H1 (cell line): Measurements from ENCODE around the gene PLXNA4. TPM values are rescaled to one million over a fixed set of nuclear protein-coding genes. Genes with fewer than 3 reads are reported as not detected.

Experiments
- CEBPB ChIP-seq: IDR thresholded peaks from 2 replicates; pipeline ENCODE4 v1.6.1; 2012; ENCODE audit warnings: low read depth, low read length
- CREB1 ChIP-seq: IDR thresholded peaks from 2 replicates; pipeline ENCODE4 v1.6.1; 2012; ENCODE audit warnings: inconsistent platforms
- JUND ChIP-seq: IDR thresholded peaks from 2 replicates; pipeline ENCODE4 v1.6.1; 2011; ENCODE audit warnings: mild to moderate bottlenecking, improper control_type of control experiment, low read length
- SUZ12 ChIP-seq: fragments of 200-600 bp; sonication (generic); IDR thresholded peaks from 2 replicates; pipeline ENCODE4 v1.6.1; 2012; ENCODE audit warnings: mild to moderate bottlenecking, inconsistent platforms, low read length, moderate library complexity, mixed read lengths
- YY1 ChIP-seq: IDR thresholded peaks from 2 replicates; pipeline ENCODE4 v1.6.1; 2011; ENCODE audit warnings: low read depth, mild to moderate bottlenecking, low read length
- ZNF274 ChIP-seq: IDR thresholded peaks from 2 replicates; pipeline ENCODE4 v1.7.0; 2012; ENCODE audit warnings: low read length, borderline replicate concordance; ENCODE audit errors: extremely low read depth
- polyA plus RNA-seq, 7 experiments: library from polyadenylated mRNA; depleted of rRNA in 3 of 7; stranded (reverse) in 5 of 7; unstranded in 2 of 7; fragments of >200 nt in 5 of 7; fragments of 200-250 nt in 2 of 7; gene quantifications; 1 replicate in 5 of 7; 2 replicates in 1 of 7; 4 replicates in 1 of 7; pipeline versions ENCODE4 v1.2.1 to v1.2.3, GENCODE V29; 2011 to 2013; ENCODE audit warnings: missing spikeins in 2 of 7, mixed read lengths in 2 of 7
- total RNA-seq: library from RNA; stranded (reverse); fragmentation: NEBNext Ultra II Directional; extraction: Animal tissue kit (Norgen Biotek cat#: 25700); gene quantifications from 2 replicates; pipeline ENCODE4 v1.2.1, GENCODE V29; 2021
- TF ChIP-seq, protein P1 (sequence below): fragments of 300-600 bp; sonication (generic); IDR thresholded peaks from 2 replicates; pipeline ENCODE4 v1.7.1; 2012; ENCODE audit warnings: low read length, moderate library complexity, mild to moderate bottlenecking, inconsistent platforms; ENCODE audit not compliant: insufficient replicate concordance
- TF ChIP-seq, protein P2 (sequence below): IDR thresholded peaks from 2 replicates; pipeline ENCODE4 v1.6.1; 2011; ENCODE audit warnings: low read depth, mild to moderate bottlenecking, low read length; ENCODE audit not compliant: insufficient read depth
- TF ChIP-seq, protein P3 (sequence below), 3 experiments: IDR thresholded peaks; 1 replicate in 2 of 3; 2 replicates in 1 of 3; pipeline versions ENCODE4 v1.5.1 to v1.6.1; 2011; ENCODE audit warnings: low read length in 3 of 3, mild to moderate bottlenecking in 3 of 3, inconsistent platforms in 2 of 3, low read depth in 1 of 3, moderate library complexity in 1 of 3; ENCODE audit not compliant: insufficient read depth in 1 of 3; ENCODE audit errors: control extremely low read depth in 1 of 3

PLXNA4 gene
- total and polyA plus RNA-seq, 2 of the 8 experiments (the other 6 are each of a cell fraction or from before 2014, with no cell fraction given) = 0.76 to 0.79 TPM

DNA sequence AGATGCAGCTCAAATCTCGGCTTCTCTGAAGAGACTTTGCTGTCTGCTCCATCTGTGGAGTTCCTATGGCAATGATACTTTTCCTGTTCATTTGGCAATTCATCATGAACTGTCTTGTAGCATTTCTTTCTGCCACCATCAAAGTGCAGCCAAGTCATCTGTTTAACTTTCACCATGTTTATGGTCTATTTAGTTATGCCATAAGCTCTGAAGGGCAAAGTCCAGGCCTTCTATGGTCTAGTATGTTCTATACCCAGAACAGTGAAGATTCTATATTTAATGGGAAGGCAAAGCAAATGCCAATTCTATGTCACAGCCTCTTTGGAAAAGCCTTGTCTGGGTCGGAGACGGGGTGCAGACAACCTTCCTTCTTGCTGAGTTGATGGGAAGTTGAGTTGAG, 472.6 kb downstream of the PLXNA4 start (continued):
- TF ChIP-seq, protein P1, sequence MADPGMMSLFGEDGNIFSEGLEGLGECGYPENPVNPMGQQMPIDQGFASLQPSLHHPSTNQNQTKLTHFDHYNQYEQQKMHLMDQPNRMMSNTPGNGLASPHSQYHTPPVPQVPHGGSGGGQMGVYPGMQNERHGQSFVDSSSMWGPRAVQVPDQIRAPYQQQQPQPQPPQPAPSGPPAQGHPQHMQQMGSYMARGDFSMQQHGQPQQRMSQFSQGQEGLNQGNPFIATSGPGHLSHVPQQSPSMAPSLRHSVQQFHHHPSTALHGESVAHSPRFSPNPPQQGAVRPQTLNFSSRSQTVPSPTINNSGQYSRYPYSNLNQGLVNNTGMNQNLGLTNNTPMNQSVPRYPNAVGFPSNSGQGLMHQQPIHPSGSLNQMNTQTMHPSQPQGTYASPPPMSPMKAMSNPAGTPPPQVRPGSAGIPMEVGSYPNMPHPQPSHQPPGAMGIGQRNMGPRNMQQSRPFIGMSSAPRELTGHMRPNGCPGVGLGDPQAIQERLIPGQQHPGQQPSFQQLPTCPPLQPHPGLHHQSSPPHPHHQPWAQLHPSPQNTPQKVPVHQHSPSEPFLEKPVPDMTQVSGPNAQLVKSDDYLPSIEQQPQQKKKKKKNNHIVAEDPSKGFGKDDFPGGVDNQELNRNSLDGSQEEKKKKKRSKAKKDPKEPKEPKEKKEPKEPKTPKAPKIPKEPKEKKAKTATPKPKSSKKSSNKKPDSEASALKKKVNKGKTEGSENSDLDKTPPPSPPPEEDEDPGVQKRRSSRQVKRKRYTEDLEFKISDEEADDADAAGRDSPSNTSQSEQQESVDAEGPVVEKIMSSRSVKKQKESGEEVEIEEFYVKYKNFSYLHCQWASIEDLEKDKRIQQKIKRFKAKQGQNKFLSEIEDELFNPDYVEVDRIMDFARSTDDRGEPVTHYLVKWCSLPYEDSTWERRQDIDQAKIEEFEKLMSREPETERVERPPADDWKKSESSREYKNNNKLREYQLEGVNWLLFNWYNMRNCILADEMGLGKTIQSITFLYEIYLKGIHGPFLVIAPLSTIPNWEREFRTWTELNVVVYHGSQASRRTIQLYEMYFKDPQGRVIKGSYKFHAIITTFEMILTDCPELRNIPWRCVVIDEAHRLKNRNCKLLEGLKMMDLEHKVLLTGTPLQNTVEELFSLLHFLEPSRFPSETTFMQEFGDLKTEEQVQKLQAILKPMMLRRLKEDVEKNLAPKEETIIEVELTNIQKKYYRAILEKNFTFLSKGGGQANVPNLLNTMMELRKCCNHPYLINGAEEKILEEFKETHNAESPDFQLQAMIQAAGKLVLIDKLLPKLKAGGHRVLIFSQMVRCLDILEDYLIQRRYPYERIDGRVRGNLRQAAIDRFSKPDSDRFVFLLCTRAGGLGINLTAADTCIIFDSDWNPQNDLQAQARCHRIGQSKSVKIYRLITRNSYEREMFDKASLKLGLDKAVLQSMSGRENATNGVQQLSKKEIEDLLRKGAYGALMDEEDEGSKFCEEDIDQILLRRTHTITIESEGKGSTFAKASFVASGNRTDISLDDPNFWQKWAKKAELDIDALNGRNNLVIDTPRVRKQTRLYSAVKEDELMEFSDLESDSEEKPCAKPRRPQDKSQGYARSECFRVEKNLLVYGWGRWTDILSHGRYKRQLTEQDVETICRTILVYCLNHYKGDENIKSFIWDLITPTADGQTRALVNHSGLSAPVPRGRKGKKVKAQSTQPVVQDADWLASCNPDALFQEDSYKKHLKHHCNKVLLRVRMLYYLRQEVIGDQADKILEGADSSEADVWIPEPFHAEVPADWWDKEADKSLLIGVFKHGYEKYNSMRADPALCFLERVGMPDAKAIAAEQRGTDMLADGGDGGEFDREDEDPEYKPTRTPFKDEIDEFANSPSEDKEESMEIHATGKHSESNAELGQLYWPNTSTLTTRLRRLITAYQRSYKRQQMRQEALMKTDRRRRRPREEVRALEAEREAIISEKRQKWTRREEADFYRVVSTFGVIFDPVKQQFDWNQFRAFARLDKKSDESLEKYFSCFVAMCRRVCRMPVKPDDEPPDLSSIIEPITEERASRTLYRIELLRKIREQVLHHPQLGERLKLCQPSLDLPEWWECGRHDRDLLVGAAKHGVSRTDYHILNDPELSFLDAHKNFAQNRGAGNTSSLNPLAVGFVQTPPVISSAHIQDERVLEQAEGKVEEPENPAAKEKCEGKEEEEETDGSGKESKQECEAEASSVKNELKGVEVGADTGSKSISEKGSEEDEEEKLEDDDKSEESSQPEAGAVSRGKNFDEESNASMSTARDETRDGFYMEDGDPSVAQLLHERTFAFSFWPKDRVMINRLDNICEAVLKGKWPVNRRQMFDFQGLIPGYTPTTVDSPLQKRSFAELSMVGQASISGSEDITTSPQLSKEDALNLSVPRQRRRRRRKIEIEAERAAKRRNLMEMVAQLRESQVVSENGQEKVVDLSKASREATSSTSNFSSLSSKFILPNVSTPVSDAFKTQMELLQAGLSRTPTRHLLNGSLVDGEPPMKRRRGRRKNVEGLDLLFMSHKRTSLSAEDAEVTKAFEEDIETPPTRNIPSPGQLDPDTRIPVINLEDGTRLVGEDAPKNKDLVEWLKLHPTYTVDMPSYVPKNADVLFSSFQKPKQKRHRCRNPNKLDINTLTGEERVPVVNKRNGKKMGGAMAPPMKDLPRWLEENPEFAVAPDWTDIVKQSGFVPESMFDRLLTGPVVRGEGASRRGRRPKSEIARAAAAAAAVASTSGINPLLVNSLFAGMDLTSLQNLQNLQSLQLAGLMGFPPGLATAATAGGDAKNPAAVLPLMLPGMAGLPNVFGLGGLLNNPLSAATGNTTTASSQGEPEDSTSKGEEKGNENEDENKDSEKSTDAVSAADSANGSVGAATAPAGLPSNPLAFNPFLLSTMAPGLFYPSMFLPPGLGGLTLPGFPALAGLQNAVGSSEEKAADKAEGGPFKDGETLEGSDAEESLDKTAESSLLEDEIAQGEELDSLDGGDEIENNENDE = no peak
- TF ChIP-seq CREB1 = no peak
- no peak for TF ChIP-seq CEBPB
- no peak for TF ChIP-seq SUZ12
- no peak for TF ChIP-seq JUND
- TF ChIP-seq ZNF274 = no peak
- TF ChIP-seq, protein P2, sequence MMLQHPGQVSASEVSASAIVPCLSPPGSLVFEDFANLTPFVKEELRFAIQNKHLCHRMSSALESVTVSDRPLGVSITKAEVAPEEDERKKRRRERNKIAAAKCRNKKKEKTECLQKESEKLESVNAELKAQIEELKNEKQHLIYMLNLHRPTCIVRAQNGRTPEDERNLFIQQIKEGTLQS = no peak
- TF ChIP-seq, protein P3, sequence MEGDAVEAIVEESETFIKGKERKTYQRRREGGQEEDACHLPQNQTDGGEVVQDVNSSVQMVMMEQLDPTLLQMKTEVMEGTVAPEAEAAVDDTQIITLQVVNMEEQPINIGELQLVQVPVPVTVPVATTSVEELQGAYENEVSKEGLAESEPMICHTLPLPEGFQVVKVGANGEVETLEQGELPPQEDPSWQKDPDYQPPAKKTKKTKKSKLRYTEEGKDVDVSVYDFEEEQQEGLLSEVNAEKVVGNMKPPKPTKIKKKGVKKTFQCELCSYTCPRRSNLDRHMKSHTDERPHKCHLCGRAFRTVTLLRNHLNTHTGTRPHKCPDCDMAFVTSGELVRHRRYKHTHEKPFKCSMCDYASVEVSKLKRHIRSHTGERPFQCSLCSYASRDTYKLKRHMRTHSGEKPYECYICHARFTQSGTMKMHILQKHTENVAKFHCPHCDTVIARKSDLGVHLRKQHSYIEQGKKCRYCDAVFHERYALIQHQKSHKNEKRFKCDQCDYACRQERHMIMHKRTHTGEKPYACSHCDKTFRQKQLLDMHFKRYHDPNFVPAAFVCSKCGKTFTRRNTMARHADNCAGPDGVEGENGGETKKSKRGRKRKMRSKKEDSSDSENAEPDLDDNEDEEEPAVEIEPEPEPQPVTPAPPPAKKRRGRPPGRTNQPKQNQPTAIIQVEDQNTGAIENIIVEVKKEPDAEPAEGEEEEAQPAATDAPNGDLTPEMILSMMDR (IDR thresholded peaks at IDR 0.05; ENCODE audit: control extremely low read depth in 1 of 3, insufficient read depth in 1 of 3, low read depth in 1 of 3, low read length in 3 of 3) = no peak
- TF ChIP-seq YY1 = no peak
